Activated T-cell treated with anti-CD3 and anti-CD28 coated beads for 4 hours (primary cell): Measurements from ENCODE around the gene BMP6.

Source experiments
- DNase-seq: peaks from one replicate; pipeline ENCODE4 v3.0.0-alpha.2; 2020

The BMP6 gene

DNA sequence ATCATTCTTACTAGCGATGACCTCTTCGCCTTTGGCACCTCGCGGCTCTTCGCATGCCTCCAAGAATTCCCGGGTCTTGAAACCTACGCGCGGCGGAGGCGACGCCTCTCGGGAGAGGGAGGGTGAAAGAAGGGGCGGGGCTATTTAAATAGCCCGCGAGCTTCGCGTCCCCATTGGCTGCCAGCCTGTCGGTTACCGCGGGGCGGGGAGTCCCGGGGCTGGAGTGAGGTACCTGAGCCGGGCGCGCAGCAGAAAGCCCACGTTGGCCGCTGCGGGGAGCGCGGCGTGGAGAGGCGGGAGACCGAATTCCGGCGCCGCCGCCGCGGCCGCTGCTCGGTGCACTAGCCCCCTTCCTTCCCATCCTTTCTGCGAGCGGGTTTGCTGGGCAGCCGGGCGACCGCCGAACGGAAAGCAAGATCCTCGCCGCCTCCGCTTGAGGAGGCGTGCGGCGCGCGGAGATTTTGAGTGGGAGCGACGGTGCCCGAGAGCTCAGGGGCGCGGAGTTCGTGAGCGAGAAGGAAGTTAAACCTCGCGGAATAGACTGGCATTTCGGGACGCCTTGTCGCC is at the start of gene BMP6:
BMP6 (plus strand) TSS at position 251 of the 567 bp plus-strand sequence. CDS start 857 bp downstream, outside the sequence.
- peak; percentile 17 for DNase-seq

DNA sequence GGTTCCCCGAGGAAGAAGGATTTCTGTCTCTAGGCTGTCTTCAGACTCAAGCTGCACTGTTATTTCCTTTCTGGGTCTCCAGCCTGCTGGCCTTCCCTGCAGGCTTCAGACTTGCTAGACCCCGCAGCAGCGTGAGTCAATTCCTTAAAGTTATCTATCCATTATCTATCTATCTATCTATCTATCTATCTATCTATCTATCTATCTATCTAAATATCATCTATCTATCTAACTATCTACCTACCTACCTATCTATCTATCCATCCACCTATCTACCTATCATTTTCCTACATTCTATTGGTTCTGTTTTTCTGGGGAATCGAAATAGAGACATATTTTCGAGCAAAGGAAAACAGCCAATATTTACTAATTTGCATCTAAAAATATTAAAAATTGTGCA is 48.7 kb upstream of the BMP6 start:
- no peak for DNase-seq

DNA sequence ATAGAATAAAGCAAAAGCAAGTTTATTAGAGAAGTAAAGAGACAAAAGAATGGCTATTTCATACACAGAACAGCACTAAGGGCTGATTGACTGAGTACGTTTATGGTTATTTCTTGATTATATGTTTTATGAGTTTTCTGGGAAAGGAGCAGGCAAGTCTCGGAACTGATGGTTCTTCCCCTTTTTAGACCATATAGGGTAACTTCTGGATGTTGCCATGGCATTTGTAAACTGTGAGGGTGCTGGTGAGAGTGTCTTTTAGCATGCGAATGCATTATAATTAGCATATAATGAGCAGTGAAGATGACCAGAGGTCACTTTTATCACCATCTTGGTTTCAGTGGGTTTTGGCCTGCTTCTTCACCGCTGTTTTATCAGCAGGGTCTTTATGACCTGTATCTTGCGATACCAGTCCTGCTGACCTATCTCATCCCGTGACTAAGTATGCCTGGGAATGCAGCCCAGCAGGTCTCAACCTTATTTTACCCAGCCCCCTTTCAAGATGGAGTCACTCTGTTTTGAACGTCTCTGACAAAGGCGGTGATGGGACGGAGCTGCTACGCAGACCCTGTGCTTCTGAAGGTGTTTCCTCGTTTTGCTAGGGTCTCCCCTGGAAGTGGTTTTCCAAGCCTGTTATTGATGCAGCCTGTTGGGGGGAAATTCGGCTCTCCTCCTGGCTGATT is 45.4 kb upstream of the BMP6 start:
- no peak for DNase-seq

DNA sequence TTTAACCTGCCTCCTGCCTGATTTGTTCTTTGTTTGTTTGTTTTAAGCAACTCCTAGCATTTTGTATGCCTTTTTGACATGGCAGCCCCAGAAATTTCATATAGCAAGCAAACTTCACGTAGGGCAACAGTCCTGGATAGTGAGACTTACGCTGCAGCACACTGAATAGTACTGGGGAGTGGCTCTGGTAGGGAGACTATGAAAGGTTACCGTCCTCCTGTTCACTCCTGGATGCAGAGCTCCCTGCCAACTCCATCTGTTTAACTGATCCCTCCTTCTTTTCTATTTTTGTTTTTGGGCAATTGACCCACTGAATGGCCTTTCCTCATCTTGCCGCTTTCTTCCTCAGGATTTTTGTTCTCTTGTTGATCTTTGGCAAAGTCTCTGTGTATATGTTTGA is 44.5 kb upstream of the BMP6 start:
- no peak for DNase-seq

DNA sequence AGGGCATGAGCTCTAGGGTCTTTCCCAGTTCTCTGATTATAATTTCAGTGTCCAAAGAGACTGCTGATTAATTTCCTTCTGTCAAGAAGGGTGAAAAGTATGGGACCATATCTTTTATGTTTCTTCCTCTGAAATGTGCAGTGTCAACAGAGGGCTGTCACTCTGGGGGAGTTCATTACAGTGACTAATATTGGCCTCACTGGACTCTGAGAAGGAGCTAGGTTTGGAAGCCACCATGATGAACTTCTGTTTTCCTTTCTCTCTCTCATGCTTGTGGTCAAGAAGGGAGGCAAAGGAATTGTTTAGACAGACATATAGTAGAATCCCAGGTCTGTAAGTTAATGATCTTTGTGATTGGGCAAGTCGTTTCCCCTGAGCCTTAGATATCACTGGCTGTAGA is 41.8 kb upstream of the BMP6 start:
- no peak for DNase-seq

DNA sequence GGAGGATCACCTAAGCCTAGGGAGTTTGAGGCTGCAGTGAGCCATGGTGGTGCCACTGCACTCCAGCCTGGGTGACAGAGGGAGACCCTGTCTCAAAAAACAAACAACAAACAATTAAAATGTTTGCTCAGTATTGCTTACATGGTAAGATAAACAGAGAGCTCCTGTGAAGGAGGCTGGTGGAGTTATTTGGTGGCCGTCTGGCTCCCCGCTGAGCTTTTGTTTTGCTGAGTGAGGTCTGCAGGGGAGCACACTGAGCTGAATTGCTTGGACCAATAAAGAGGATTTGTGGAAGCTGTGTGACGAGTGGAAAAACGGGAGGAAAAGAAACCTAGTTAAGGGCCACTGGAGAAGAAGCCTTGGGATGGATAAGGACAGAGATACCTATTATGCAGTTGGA is 41.1 kb upstream of the BMP6 start:
- no peak for DNase-seq

DNA sequence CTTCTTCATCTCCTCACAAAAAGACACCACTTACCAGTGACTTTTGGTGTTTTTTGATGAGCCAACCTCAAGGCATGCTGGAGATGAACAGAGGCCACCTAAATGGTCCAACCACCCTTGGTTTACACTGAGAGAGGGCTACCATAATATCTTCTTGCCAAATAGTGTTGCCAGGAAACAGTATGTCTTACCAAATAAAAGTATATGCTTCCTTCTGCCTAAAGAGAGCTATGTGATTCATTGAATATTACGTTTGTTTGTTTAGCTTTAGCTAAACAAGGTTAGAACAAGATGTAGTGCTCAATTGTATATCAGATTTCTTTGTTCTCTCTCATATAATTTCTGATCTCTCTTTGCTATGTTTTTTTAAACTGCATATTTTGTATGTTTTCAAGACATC is 40.6 kb upstream of the BMP6 start:
- no peak for DNase-seq

DNA sequence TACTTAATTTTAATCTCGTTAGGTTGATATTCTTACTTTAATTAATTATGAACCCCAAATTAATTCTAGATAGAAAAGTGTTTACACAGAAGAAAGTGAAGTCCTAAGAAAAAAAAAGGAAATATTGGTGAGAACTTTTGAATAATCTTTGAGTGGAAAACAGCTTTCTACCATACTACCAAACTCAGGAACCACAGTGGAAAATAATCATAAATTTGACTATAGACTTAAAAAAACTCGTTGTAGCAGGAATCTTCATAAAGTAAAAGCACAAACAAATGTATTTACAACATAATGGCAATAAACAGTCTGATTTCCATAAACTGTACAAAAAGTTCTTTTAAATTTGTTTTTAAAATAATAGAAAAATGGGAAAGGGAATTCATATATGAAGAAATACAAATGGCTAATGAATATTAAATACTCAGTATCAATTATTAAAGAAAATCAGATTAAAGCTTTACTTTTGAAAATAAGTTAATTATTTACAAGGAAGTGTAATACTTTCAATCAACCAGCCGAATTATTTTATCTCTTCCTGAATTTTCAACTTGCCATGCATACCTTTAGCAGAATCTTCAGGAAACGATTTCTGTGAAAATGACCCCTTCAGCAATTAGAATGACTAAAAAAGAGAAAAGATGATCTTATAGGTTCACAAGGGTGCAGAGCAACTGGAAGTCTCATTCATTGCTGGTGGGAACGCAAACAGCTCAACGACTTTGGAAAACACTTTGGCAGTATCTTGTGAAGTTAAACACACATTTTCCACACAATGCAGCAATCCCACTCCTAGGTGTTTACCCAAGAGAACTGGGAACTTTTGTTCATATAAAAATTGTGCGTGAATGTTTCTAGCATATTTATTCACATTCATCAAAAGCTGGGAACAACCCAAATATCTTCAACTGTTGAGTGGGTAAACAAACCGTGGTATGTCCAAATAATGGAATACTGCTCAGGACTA is 38.5 kb upstream of the BMP6 start:
- no peak for DNase-seq

DNA sequence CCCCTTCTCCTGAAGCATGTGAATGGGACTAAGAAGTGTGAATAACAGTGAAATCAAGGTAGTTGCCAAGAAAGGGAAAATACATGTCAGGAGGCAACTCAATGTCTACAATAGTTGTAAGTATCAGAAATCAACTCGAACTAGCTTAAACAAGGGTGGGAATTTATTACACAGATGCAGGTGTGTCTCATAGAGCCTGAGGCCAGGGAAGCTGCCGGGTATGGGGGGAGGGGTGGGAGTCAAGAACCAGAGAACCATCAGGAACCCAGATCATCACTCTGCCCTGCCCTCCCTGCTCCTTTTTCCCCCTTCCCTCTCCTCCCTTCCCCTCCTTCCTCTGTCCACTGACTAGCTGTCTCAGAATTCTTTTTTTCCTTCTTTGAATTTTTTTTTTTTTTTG is 34.9 kb upstream of the BMP6 start:
- no peak for DNase-seq

DNA sequence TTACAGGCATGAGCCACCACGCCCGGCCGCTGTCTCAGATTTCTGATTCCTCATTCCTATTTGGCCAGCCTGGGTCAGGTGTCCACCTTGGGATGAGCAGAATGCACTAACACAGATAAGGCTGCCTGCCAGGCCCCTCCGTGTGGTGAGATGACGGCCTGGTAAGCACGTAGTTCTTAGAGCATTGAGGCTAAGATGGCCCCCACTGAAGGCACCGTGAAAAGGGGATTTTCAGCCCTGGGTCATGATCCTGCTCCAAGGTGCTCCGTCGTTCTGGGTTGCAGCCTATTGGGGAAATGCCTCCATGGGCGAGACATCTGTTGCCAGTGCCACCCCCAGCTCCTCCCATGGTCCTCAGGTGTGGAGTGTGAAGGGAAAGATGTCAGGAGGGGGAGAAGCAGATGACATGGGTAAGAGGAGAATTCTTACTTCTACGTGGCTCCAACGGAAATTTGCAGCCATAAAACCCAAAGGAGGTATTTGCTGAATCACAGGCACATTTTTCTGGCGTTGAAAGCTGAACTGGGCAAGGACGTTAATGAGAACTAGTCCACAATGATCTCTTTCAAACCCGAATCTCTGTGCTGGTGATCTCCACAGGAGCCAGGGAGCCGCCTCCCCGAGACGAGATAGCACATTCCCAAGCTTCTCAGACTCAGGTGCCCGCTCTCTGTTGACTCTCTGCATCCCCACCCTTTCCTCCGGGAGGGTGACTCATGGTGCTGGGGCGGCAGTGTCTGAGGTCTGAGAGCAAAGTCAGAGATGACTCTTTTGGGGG is 34.0 kb upstream of the BMP6 start:
- no peak for DNase-seq

DNA sequence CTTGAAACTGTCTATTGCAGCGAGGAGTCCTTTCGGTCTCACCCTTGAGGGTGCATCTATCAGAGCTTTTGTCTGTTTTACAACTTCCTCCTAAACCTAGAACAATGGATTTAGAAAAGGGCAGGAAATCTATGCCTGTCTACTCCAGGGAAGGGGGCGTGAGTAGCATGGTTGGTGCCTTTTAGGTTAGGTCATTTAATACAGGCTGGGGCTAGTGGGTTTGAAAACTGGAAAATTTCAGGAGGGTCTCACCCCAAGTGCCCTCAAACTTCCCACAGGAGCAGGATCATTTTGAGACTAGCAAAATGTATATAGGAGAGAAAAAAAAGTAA is 33.5 kb upstream of the BMP6 start:
- DNase-seq = no peak

DNA sequence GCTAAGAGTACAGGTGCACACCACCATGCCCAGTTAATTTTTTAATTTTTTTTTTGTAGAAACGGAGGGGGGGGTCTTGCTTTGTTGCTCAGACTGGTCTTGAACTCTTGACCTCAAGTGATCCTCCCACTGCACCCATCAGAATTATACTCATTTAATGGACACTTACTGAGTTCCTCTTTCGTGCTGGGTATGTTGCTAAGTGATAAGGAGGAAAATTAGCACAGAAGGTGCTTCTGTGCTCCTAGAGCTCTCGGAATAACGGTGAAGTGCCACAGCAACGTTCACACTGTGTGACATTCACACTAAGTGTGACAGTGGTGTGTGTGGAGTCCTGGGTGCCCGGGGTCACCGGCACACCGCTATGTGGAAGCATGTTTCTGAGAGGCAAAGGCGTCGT is 32.1 kb upstream of the BMP6 start:
- no peak for DNase-seq

DNA sequence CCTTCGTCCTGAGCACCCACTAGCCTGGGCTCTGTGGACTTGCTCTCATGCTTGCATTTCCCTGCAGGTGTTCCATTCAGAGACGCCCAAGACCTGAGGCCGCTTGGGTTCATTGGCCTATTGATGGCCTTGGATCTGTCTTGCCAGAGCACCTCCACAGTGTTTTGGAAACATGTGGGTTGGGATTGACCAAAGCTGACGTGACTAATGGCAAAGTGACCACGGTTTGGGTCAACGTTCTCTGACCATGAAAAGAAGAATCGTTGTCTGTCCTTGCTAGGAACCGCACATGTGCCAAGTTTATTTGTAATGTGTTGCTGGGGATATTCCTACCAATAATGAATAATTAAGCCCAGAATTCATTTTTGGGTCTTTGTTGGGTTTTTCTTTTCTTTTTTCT is 29.8 kb upstream of the BMP6 start:
- no peak for DNase-seq

DNA sequence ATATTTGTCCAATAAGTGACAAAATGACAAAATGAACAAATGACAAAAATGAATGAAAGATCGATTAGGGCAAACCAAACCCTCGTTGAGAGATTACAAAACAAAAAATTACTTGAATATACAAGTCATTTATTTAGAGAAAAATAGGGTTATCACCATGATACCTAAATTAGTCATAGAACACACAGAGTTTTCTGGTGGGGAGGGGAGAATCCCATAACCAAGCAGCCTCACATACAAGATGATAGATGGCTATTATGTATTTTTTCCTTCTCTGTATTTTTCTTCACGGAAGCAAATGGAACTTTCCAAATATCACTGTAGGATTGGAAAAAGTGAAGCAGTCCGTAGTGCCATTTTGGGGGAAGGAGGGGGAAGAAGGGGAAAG is 28.5 kb upstream of the BMP6 start:
- no peak for DNase-seq

DNA sequence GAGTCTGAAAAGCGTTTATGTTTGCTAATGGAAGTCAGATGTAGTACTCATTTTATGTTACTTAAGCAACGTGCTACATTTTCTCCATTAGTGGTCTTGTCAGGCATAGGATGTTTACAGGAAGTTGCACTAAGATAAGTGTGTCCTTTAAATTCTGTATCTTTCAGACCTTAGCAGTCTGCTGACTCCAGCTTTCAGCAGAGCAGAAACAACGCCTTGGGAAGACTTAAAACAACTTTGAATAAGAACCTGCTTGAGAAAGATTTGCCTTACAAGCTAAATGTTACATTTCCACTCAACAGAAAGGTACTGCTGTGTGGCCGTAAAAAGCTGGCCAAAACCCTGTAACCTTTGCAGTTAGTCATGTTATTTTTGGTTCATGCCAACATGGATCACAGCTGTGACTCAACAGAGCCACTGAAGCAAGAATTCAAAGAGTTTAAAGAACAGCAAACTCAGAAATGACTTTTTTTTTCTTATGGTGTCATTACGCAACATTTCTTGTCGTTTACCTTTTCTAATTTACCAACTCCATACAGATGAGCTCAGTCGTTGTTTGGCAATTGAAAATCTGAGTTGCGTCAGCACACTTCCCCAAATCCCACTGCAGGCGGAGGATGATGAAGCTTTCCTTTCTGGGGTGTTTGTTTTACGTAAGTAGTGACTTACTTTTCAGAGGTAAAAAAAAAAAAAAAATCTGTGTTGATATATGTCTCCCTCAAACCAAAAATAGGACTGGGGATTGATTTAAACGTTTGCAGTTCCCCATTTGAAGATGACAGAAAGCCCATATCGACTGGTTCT is 27.9 kb upstream of the BMP6 start:
- DNase-seq = no peak

DNA sequence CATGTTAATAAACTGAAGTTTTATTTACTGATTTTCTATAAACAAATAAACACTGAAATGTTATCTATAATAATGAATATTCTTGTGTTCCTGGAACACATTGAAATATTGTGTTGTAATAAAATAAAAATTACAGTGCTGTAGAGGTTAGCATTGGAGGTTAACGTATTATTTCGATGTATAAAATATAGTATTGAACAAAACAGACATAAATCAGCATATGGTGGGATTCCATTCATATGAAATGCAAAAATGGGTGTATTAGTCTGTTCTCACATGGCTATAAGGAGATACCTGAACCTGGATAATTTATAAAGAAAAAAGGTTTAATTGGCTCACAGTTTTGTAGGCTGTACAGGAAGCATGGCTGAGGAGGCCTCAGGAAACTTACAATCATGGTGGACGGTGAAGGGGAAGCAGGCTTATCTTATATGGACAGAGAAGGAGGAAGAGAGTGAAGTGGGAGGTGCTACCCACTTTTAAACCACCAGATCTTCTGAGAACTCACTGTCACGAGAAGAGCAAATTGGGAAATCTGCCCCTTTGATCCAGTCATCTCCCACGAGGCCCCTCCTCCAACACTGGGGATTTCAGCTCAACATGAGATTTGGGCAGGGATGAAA is 24.6 kb upstream of the BMP6 start:
- DNase-seq = no peak

DNA sequence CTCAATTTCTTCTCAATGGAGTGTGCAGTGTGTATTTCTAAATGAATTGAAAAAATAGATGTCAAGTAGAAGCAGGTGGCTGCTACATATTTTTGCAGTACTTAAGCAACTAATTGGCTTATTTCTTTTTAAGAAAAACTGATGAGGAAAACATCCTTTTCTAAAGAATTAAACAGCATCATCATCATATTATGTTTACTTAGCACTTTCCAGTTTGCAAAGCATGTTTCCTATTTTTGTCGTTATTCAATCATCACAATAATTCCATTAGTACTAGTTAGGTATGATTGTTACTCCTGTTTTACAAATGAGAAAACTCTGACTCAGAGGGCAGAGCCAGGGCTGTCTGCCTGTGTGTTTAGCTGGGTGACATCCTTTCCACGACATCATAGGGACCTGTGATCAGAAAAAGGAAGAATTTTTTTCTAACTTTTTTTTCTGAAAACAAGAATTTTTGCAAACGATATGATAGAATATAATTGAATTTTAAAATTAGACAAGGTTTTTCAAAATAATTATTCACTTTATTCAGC is 22.7 kb upstream of the BMP6 start:
- no peak for DNase-seq

DNA sequence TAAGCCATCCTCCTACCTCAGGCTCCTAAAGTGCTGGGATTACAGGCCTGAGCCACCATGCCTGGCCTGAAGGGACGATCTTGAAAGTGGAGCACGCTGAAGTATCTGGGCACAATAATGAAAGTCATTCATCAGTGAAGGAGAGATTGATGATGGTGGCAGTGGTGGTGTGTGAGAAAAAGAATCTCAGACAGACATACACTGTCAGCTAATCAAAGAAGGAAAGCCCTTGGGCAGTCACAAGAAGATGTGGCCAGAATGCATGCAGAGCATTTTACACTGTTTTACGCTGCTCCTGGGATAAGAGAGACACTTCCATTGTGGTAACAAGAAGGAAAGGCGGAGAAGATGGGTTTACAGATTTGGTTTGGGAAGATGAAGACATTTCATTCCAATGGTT is 20.4 kb upstream of the BMP6 start:
- DNase-seq = no peak

DNA sequence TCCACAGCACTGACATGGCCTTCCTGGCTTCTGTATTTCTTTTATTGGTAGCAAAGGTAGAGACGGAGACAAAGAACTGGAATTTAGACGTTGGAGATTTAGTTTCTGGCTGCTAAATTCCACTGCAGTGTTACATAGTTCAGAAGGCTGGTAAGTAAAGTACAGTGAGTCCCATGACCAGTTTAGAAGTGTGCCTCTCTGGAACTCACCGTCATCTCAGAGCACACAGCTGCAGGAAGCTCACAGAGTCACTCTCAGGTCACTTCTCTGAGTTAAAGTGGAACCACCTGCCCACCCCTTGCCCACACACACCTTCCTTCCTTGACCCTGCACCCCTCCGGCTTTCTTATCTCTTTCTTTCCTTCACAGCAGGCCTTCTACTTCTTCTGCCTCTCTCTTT is 19.6 kb upstream of the BMP6 start:
- DNase-seq = no peak

DNA sequence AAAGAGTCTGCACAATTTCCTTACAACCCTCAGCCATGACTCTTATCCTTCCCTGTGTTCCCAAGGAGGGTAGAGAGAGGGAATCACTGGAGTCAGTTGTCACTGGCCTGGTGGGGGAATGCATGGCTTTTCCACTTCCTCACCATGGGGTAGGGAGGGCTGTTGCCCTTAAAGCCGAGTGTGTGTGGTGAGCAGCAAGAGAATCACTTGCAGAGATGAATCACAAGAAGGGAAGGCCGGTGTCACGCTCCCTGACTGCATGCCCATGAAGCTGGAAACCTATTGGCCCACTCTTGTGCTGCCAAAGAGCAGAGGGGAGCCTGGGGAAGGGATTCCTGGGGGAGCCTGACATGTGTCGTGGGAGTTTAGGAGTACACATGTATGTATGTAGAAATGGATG is 18.1 kb upstream of the BMP6 start:
- DNase-seq = no peak

DNA sequence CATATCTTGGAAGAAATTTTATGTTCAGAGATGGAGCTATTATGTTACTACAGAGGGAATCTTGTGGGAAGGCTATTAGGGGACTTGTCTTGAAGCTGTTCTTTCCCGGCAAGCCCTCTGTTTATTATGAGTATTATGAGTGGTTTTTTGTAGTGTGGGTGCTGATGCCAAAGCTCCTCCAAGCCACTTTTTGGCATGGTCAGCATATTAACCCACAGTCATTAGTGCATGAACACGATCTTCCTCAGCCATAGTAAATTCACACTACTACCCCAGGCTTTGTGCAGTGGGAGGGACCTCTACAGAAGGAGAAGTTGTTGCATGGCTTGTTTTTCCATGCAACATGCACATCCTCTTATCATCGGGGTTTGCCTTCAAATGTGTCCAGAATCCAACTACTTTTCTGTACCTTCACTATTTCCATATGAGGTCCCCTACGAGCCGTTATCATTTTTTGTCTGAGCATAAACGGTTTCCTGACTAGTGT is 6.5 kb upstream of the BMP6 start:
- no peak for DNase-seq

DNA sequence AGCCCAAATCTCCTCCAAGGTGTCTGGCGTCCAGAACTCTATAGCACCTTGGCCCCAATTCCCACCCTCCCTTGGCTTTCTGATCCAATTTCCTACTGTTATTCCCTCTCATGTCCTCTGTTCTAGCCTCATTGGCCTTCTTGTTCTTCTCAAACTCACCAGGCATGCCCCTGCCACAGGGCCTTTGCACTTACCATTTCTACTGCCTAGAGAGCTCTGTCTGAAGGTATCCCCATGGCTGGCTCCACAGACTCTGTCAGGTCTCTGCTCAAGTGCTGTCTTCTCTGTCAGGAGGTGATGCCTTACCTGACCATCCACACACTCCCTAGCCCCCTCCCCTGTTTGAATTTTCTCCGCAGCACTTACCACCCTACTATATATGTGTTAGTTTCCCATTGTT is 5.6 kb upstream of the BMP6 start:
- DNase-seq = no peak
